Sigmoid colon (tissue), 7 donors: ENCODE results near the gene GOLGA6D. TPM values are rescaled to one million over a fixed set of nuclear protein-coding genes. Genes with fewer than 3 reads are reported as not detected.
"Not testable (repeated sequence)": the region's sequence is repeated elsewhere in the genome, so short reads cannot be mapped to it uniquely, and the experiment has no call there.

Experiments
- DNase-seq: peaks from one replicate; pipeline ENCODE4 v3.0.0-alpha.2; 2019
- H3K27ac ChIP-seq, 4 donors: fragments of 200-600 bp; sonication (generic); one replicate each; pipeline ENCODE4 v1.5.1; 2016 to 2019; ENCODE audit warnings: mild to moderate bottlenecking in 1 of 4
- H3K27me3 ChIP-seq, 3 donors: fragments of 200-600 bp; sonication (generic); one replicate each; pipeline ENCODE4 v1.5.1; 2019; ENCODE audit warnings: mild to moderate bottlenecking in 1 of 3
- H3K36me3 ChIP-seq, 4 donors: fragments of 200-600 bp; sonication (generic); one replicate each; pipeline ENCODE4 v1.5.1; 2016 to 2019
- H3K4me1 ChIP-seq, 4 donors: fragments of 200-600 bp; sonication (generic); one replicate each; pipeline ENCODE4 v1.5.1; 2017 to 2019
- H3K4me3 ChIP-seq, 4 donors: fragments of 200-600 bp; sonication (generic); one replicate each; pipeline ENCODE4 v1.5.1; 2017 to 2019; ENCODE audit warnings: mild to moderate bottlenecking in 2 of 4, moderate library complexity in 1 of 4
- H3K9me3 ChIP-seq, 4 donors: fragments of 200-600 bp in 3 of 4; sonication (generic) in 3 of 4; one replicate each; pipeline versions ENCODE4 v1.5.1 to v1.6.1; 2013 to 2019
- EP300 ChIP-seq, 4 donors: sonication (generic); formaldehyde crosslinking; IDR thresholded peaks; one replicate each; pipeline ENCODE4 v1.6.1; 2017; ENCODE audit warnings: antibody characterized with exemption in 4 of 4
- POLR2A ChIP-seq, 2 donors: fragments of 450-650 bp; IDR thresholded peaks; one replicate each; pipeline ENCODE4 v1.6.1; 2016; ENCODE audit warnings: antibody characterized with exemption in 2 of 2, mild to moderate bottlenecking in 2 of 2, moderate library complexity in 2 of 2
- POLR2AphosphoS5 ChIP-seq, 4 donors: sonication (generic); formaldehyde crosslinking; IDR thresholded peaks; one replicate each; pipeline ENCODE4 v1.6.1; 2017; ENCODE audit warnings: antibody characterized with exemption in 4 of 4
- WGBS, 2 donors: extraction: QIAGEN DNeasy Blood & Tissue Kit; methylation state at CpG; one replicate each; pipeline ENCODE4 v1.1.7; 2013; 5-methylcytosine and 5-hydroxymethylcytosine counted together
- intact Hi-C: fragments of 100-400 bp; cut with DNase I; formaldehyde crosslinking; loops from one replicate; pipeline ENCODE4 v1.15.1; 2023
- polyA plus RNA-seq, 3 donors: library from polyadenylated mRNA; stranded (reverse); fragments of 200-250 nt; gene quantifications; one replicate each; pipeline ENCODE4 v1.2.3, GENCODE V29; 2013
- total RNA-seq, 4 donors: library from RNA; depleted of rRNA; stranded (reverse); fragments of >200 nt; gene quantifications; one replicate each; pipeline ENCODE4 v1.1.0, GENCODE V29; 2016
- TF ChIP-seq, protein P1 (sequence below), 4 experiments: fragments of 450-650 bp in 3 of 4; fragments of 200-600 bp in 1 of 4; IDR thresholded peaks; one replicate each; pipeline ENCODE4 v1.5.1; 2016 to 2019; ENCODE audit warnings: antibody characterized with exemption in 4 of 4, mild to moderate bottlenecking in 3 of 4, moderate library complexity in 2 of 4
- donor health status: healthy with polysubstance abuse.
- donor health status: Bipolar disorder and iron deficiency.
- donor health status: healthy.

The GOLGA6D gene
- total and polyA plus RNA-seq, 7 donors = not detected

GRCh38 chr15:75327491-75327890 is 44.9 kb downstream of the GOLGA6D start:
- H3K4me1 ChIP-seq = no peaks in the 10 kb centered on the region
- H3K27me3 ChIP-seq = no peaks in the 10 kb centered on the region
- H3K27ac ChIP-seq = no peak overlapping the region
- WGBS, 2 donors = 90 to 91% methylated on average over 3 of the region's 3 CpGs
- DNase-seq = peak; percentile 50
- no peaks in the 10 kb centered on the region for H3K36me3 ChIP-seq
- no peak for TF ChIP-seq EP300 (IDR thresholded peaks at IDR 0.05)
- TF ChIP-seq, protein P1, sequence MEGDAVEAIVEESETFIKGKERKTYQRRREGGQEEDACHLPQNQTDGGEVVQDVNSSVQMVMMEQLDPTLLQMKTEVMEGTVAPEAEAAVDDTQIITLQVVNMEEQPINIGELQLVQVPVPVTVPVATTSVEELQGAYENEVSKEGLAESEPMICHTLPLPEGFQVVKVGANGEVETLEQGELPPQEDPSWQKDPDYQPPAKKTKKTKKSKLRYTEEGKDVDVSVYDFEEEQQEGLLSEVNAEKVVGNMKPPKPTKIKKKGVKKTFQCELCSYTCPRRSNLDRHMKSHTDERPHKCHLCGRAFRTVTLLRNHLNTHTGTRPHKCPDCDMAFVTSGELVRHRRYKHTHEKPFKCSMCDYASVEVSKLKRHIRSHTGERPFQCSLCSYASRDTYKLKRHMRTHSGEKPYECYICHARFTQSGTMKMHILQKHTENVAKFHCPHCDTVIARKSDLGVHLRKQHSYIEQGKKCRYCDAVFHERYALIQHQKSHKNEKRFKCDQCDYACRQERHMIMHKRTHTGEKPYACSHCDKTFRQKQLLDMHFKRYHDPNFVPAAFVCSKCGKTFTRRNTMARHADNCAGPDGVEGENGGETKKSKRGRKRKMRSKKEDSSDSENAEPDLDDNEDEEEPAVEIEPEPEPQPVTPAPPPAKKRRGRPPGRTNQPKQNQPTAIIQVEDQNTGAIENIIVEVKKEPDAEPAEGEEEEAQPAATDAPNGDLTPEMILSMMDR (IDR thresholded peaks at IDR 0.05) = no peak
- no peak for TF ChIP-seq POLR2AphosphoS5 (IDR thresholded peaks at IDR 0.05)
- no peak for TF ChIP-seq POLR2A (IDR thresholded peaks at IDR 0.05)
- intact Hi-C loops = no loop called here
- no peaks in the 10 kb centered on the region for H3K9me3 ChIP-seq
- H3K4me3 ChIP-seq = no peak overlapping the region

DNA sequence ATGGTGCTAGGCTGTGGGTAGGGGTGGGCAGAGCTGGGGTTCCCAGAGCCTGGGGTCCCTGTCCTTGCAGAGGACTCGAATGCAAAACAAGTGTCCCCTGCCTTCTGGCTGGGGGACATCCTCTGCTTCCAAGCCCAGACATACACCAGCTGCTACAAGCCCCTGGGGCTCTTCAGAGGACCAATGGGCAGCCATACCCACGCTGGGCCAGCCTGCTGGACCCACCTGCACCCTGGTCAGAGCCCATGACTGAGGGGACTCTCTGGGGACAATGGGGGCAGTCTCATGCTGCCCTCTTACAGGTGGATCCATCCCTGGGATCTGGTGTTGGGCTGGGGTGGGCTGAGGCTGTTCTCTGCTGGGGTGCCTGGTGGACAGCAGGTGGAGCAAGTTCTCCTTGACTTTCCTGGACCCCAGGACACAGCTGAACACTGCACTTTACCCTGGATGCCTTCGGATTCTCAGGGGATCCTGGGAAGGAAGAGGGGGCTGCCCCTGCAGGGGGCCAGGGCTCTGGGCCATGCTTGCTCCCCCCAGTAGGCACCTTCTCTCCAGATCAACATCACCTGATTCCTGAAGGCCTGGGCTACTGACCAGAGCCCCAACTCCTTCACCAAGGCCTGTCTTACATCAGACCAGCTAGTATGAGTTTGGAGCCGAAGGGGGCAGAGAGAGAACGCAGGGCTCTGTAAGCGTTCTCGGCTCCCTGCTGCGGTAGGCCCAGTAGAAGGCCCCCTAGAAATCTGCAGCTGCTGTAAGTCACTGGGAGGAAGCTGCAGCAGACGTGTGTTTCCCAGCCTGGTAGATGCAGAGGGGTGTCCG is 46.1 kb downstream of the GOLGA6D start:
- 75 to 86% methylated on average over 10 of the region's 10 CpGs for WGBS, 2 donors
- peak; percentile 49 for DNase-seq
- no peak for TF ChIP-seq EP300 (IDR thresholded peaks at IDR 0.05)
- no peaks in the 10 kb centered on the region for H3K9me3 ChIP-seq
- no peaks in the 10 kb centered on the region for H3K4me1 ChIP-seq
- no peak overlapping the region for H3K27ac ChIP-seq
- intact Hi-C loops = no loop called here
- H3K4me3 ChIP-seq = no peak overlapping the region
- no peaks in the 10 kb centered on the region for H3K36me3 ChIP-seq
- H3K27me3 ChIP-seq = no peaks in the 10 kb centered on the region

- intact Hi-C loops = no loop called here
- no peaks in the 10 kb centered on the region for H3K36me3 ChIP-seq
- H3K27ac ChIP-seq = no peak overlapping the region
- no peaks in the 10 kb centered on the region for H3K4me1 ChIP-seq
- no peak overlapping the region for H3K4me3 ChIP-seq
- 94 to 98% methylated on average over 2 of the region's 2 CpGs for WGBS, 2 donors
- H3K27me3 ChIP-seq = no peaks in the 10 kb centered on the region
- peak; percentile 45 for DNase-seq
- TF ChIP-seq POLR2AphosphoS5 (IDR thresholded peaks at IDR 0.05) (no peak), EP300 (IDR thresholded peaks at IDR 0.05) (no peak), POLR2A (IDR thresholded peaks at IDR 0.05) (no peak)
- TF ChIP-seq, protein P1 (IDR thresholded peaks at IDR 0.05) = no peak
- no peaks in the 10 kb centered on the region for H3K9me3 ChIP-seq
Measured at GRCh38 chr15:75329571-75329970, 46.9 kb downstream of the GOLGA6D start.

DNA sequence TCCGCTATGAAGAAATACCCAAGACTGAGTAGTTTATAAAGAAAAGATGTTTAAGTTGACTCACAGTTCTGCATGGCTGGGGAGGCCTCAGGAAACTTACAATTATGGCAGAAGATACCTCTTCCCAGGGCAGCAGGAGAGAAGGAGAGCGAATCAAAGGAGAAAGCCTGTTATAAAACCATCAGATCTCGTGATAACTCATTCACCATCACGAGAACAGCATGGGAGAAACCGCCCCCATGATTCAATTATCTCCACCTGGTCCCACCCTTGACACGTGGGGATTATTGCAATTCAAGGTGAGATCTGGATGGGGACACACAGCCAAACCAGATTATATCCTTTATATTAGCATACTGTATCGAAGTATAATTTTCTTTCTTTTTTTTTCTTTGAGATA is 49.5 kb downstream of the GOLGA6D start:
- intact Hi-C loops, H3K4me3 ChIP-seq, H3K36me3 ChIP-seq, H3K27ac ChIP-seq, H3K9me3 ChIP-seq, H3K27me3 ChIP-seq: not testable (repeated sequence)
- 53 to 79% methylated on average over 7 of the region's 7 CpGs for WGBS, 2 donors
- peak; percentile 12 for DNase-seq
- H3K4me1 ChIP-seq = peaks cover 0 to 17% (median 13%) of the 10 kb centered on the region in 4 donors

DNA sequence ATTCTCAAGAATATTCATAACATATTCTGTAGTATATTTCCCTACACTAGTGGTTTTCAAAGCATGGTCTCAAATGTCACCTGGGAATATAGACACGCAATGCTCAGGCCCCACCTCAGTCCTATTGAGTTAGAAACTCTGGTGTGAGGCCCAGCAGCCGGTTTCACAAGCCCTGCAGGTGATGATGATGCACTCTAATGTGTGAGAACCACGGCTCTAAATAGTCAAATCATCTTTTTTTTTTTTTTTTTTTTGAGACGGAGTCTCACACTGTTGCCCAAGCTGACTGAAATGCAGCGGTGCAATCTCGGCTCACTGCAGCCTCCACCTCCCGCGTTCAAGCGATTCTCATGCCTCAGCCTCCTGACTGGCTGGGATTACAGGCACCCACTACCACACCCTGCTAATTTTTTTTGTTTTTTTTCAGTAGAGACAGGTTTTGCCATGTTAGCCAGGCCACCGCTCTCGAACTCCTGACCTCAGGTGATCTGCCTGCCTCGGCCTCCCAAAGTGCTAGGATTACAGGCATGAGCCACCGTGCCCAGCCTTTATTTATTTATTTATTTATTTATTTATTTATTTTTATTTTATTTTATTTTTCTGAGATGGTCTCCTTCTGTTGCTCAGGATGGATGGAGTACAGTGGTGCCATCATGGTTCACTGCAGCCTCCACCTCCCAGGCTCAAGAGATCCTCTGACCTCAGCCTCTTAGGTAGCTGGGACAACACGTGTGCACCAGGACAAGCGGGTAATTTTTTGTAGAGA is 51.2 kb downstream of the GOLGA6D start:
- H3K4me3 ChIP-seq, H3K9me3 ChIP-seq, H3K27ac ChIP-seq, H3K36me3 ChIP-seq, intact Hi-C loops, H3K27me3 ChIP-seq: not testable (repeated sequence)
- WGBS, 2 donors = 91 to 92% methylated on average over 15 of the region's 15 CpGs
- peaks cover 0 to 19% (median 14%) of the 10 kb centered on the region in 4 donors for H3K4me1 ChIP-seq
- DNase-seq = peak; percentile 26

- intact Hi-C loops = no loop called here
- Histone ChIP-seq H3K27ac (peak overlapping the region; percentile 69 to 86 (median 74)), H3K9me3 (no peaks in the 10 kb centered on the region), H3K4me1 (peaks cover 0 to 19% (median 14%) of the 10 kb centered on the region in 4 donors), H3K27me3 (no peaks in the 10 kb centered on the region), H3K36me3 (peaks cover 0 to 15% (median 5%) of the 10 kb centered on the region in 4 donors), H3K4me3 (peak overlapping the region; percentile 68 to 95 (median 80))
- 29 to 39% methylated on average over 3 of the region's 3 CpGs for WGBS, 2 donors
- no peak for DNase-seq
- no peak for TF ChIP-seq POLR2AphosphoS5 (IDR thresholded peaks at IDR 0.05)
- TF ChIP-seq EP300 (IDR thresholded peaks at IDR 0.05) = no peak
- TF ChIP-seq, protein P1 (IDR thresholded peaks at IDR 0.05) = no peak
- TF ChIP-seq POLR2A (IDR thresholded peaks at IDR 0.05) = no peak
Measured at GRCh38 chr15:75335313-75335704, 52.7 kb downstream of the GOLGA6D start.
